Smooth muscle cell (in vitro differentiated cells): ENCODE measurements around the gene TMEM45A. TPM values are rescaled to one million over a fixed set of nuclear protein-coding genes. Genes with fewer than 3 reads are reported as not detected.

ENCODE experiments used
- DNase-seq: peaks from one replicate; lab custom pipeline; 2025; ENCODE audit not compliant: unreplicated experiment; lab: John Stamatoyannopoulos, UW
- H2AFZ ChIP-seq: fragments of 200-600 bp; sonication (generic); 2 replicates; pipeline ENCODE4 v1.6.0; 2016; ENCODE audit warnings: antibody characterized with exemption, low read depth, mild to moderate bottlenecking
- H3F3A ChIP-seq: fragments of 200-600 bp; sonication (generic); 2 replicates; pipeline ENCODE4 v1.6.0; 2017; ENCODE audit warnings: antibody characterized with exemption, low read depth
- H3K27ac ChIP-seq: fragments of 200-600 bp; sonication (generic); 2 replicates; pipeline ENCODE4 v1.5.1; 2016; ENCODE audit warnings: low read depth, mild to moderate bottlenecking
- H3K27me3 ChIP-seq: fragments of 200-600 bp; sonication (generic); 2 replicates; pipeline ENCODE4 v1.6.1; 2016; ENCODE audit warnings: low read depth, mild to moderate bottlenecking
- H3K36me3 ChIP-seq: fragments of 200-600 bp; sonication (generic); 2 replicates; pipeline ENCODE4 v1.5.1; 2016; ENCODE audit warnings: low read depth
- H3K4me1 ChIP-seq: fragments of 200-600 bp; sonication (generic); 2 replicates; pipeline ENCODE4 v1.5.1; 2016; ENCODE audit warnings: low read depth
- H3K4me2 ChIP-seq: fragments of 200-600 bp; sonication (generic); 2 replicates; pipeline ENCODE4 v1.6.0; 2016; ENCODE audit warnings: mild to moderate bottlenecking
- H3K4me3 ChIP-seq: fragments of 200-600 bp; sonication (generic); 2 replicates; pipeline ENCODE4 v1.5.1; 2016; ENCODE audit warnings: mild to moderate bottlenecking
- H3K79me2 ChIP-seq: fragments of 200-600 bp; sonication (generic); 2 replicates; pipeline ENCODE4 v1.6.0; 2016; ENCODE audit warnings: low read depth, mild to moderate bottlenecking
- H3K9ac ChIP-seq: fragments of 200-600 bp; sonication (generic); 2 replicates; pipeline ENCODE4 v1.6.0; 2016; ENCODE audit warnings: low read depth
- H3K9me3 ChIP-seq: fragments of 200-600 bp; sonication (generic); replicated peaks from 2 replicates; pipeline ENCODE4 v1.5.1; 2016; ENCODE audit warnings: low read depth
- H4K20me1 ChIP-seq: fragments of 200-600 bp; sonication (generic); 2 replicates; pipeline ENCODE4 v1.6.0; 2016; ENCODE audit warnings: low read depth
- CTCF ChIP-seq: fragments of 200-600 bp; sonication (generic); IDR thresholded peaks from 2 replicates; pipeline ENCODE4 v1.5.1; 2017; ENCODE audit warnings: borderline replicate concordance, mild to moderate bottlenecking, antibody characterized with exemption; ENCODE audit not compliant: insufficient read depth, poor library complexity, severe bottlenecking
- polyA plus RNA-seq: library from polyadenylated mRNA; unstranded; fragments of >200 nt; fragmentation: Nextera tagmentation; extraction: Ambion mirVana; gene quantifications from 2 replicates; pipeline ENCODE4 v1.2.1, GENCODE V29; 2016
- total RNA-seq: library from RNA; depleted of rRNA; stranded (reverse); fragments of >200 nt; gene quantifications from 2 replicates; pipeline ENCODE4 v1.2.3, GENCODE V29; 2014

The TMEM45A gene
- total and polyA plus RNA-seq, 2 experiments from 2014 or later: 209 to 280 TPM

DNA sequence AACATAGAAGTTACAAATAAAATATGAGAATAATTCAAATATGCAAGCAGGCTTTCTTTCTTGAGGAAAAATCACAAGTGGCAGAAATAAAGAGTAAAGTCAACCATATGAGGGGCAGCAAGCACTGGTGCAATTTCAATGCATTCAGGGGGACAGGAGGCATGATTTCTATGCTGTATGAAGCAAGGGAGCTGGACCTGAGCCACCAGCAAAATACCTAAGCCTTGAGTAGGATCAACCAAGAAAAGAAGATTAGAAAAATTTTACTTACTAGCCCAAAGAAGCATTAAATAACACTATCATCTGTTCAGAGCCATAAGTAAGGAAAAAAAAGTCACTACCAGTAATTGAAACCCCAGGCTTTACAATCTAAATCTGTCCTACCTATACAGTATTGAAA, 123.3 kb downstream of the TMEM45A start:
- no peak overlapping the region for H2AFZ ChIP-seq
- H3K4me1 ChIP-seq: no peaks in the 10 kb centered on the region
- H3K36me3 ChIP-seq: no peaks in the 10 kb centered on the region
- H3K27me3 ChIP-seq: peaks cover 5% of the 10 kb centered on the region
- no peak overlapping the region for H3K9ac ChIP-seq
- H3K9me3 ChIP-seq: no peaks in the 10 kb centered on the region
- H3K4me3 ChIP-seq: no peak overlapping the region
- TF ChIP-seq CTCF: no peak
- H3K4me2 ChIP-seq: no peak overlapping the region
- H3K27ac ChIP-seq: no peak overlapping the region
- no peak for DNase-seq
- H4K20me1 ChIP-seq: no peaks in the 10 kb centered on the region
- no peaks in the 10 kb centered on the region for H3K79me2 ChIP-seq
- no peaks in the 10 kb centered on the region for H3F3A ChIP-seq

- no peak overlapping the region for H3K27ac ChIP-seq
Observed at GRCh38 chr3:100621251-100621650, 128.8 kb downstream of the TMEM45A start.

More at GRCh38 chr3:100621251-100621650, 128.8 kb downstream of the TMEM45A start:
- Histone ChIP-seq H3K4me2 (no peak overlapping the region), H3K4me1 (no peaks in the 10 kb centered on the region), H3F3A (no peaks in the 10 kb centered on the region), H3K9me3 (no peaks in the 10 kb centered on the region), H2AFZ (no peak overlapping the region), H3K79me2 (no peaks in the 10 kb centered on the region), H3K36me3 (no peaks in the 10 kb centered on the region), H4K20me1 (no peaks in the 10 kb centered on the region), H3K4me3 (no peak overlapping the region), H3K27me3 (no peaks in the 10 kb centered on the region), H3K9ac (no peak overlapping the region)
- TF ChIP-seq CTCF: no peak
- DNase-seq: no peak

Other genes with a start within 250 kb of the TMEM45A start
- 77.7 and 120 TPM in 2 replicates for gene TBC1D23, start 231.6 kb upstream of the TMEM45A start, total RNA-seq
- gene TBC1D23, start 231.6 kb upstream of the TMEM45A start, polyA plus RNA-seq: 30.0 and 36.0 TPM in 2 replicates
- gene NIT2, start 157.9 kb upstream of the TMEM45A start, total RNA-seq: 16.5 and 21.5 TPM in 2 replicates
- gene NIT2, start 157.9 kb upstream of the TMEM45A start, polyA plus RNA-seq: 46.5 and 52.3 TPM in 2 replicates
- gene TOMM70, start 91.5 kb upstream of the TMEM45A start, total RNA-seq: 53.7 and 75.8 TPM in 2 replicates
- gene TOMM70, start 91.5 kb upstream of the TMEM45A start, polyA plus RNA-seq: 28.1 and 31.1 TPM in 2 replicates
- 3.1 and 4.2 TPM in 2 replicates for gene LNP1, start 91.1 kb upstream of the TMEM45A start, total RNA-seq
- gene LNP1, start 91.1 kb upstream of the TMEM45A start, polyA plus RNA-seq: 4.3 and 6.3 TPM in 2 replicates
- gene ADGRG7, start 117.0 kb downstream of the TMEM45A start, total RNA-seq: 0.04 TPM in 1 of 2 replicates, not detected in the other
- not detected in 2 replicates for gene ADGRG7, start 117.0 kb downstream of the TMEM45A start, polyA plus RNA-seq
- gene TFG, start 216.9 kb downstream of the TMEM45A start, total RNA-seq: 205 and 225 TPM in 2 replicates
- 246 and 257 TPM in 2 replicates for gene TFG, start 216.9 kb downstream of the TMEM45A start, polyA plus RNA-seq